SU-DHL-6 (cell line): Measurements from ENCODE around the gene SRSF7.

Source experiments
- H2AFZ ChIP-seq: fragments of 200-600 bp; sonication (generic); 2 replicates; pipeline ENCODE4 v1.6.1; 2014; ENCODE audit warnings: low read depth, mild to moderate bottlenecking, moderate library complexity, mixed read lengths, antibody characterized with exemption, low read length; ENCODE audit not compliant: severe bottlenecking
- H3F3A ChIP-seq: fragments of 200-600 bp; shearing (Covaris generic); 2 replicates; pipeline ENCODE4 v1.6.0; 2016; ENCODE audit warnings: antibody characterized with exemption, mild to moderate bottlenecking; ENCODE audit not compliant: insufficient read depth
- H3K27ac ChIP-seq: fragments of 200-600 bp; sonication (generic); 2 replicates; pipeline ENCODE4 v1.5.1; 2016; ENCODE audit warnings: low read depth, mild to moderate bottlenecking, low read length, moderate library complexity, mixed read lengths
- H3K27me3 ChIP-seq: fragments of 200-600 bp; sonication (generic), shearing (Covaris generic); 2 replicates; pipeline ENCODE4 v1.6.0; 2014; ENCODE audit warnings: mild to moderate bottlenecking, low read length
- H3K36me3 ChIP-seq: fragments of 200-600 bp; sonication (generic); 2 replicates; pipeline ENCODE4 v1.6.1; 2014; ENCODE audit warnings: mild to moderate bottlenecking, low read length, mixed read lengths
- H3K4me2 ChIP-seq: fragments of 300-600, 200-600 bp; shearing (Covaris generic), sonication (generic); 2 replicates; pipeline ENCODE4 v1.6.0; 2014; ENCODE audit warnings: low read length, low read depth, mild to moderate bottlenecking; ENCODE audit not compliant: poor library complexity, severe bottlenecking
- H3K4me3 ChIP-seq: fragments of 200-600 bp; sonication (generic); 2 replicates; pipeline ENCODE4 v1.5.1; 2014; ENCODE audit warnings: antibody characterized with exemption, low read length, mild to moderate bottlenecking, mixed read lengths; ENCODE audit not compliant: insufficient read depth, poor library complexity, severe bottlenecking
- H3K79me2 ChIP-seq: fragments of 200-600 bp; sonication (generic); 2 replicates; pipeline ENCODE4 v1.6.1; 2014; ENCODE audit warnings: mild to moderate bottlenecking, low read length, moderate library complexity; ENCODE audit not compliant: insufficient read depth
- H3K9ac ChIP-seq: fragments of 200-600 bp; sonication (generic); 2 replicates; pipeline ENCODE4 v1.7.0; 2014; ENCODE audit warnings: mild to moderate bottlenecking, low read length
- H3K9me2 ChIP-seq: fragments of 200-600 bp; sonication (generic); replicated peaks from 2 replicates; pipeline ENCODE4 v1.6.1; 2014; ENCODE audit warnings: low read length; ENCODE audit not compliant: insufficient read depth
- H3K9me3 ChIP-seq: fragments of 200-600 bp; sonication (generic); 2 replicates; pipeline ENCODE4 v1.6.1; 2014; ENCODE audit warnings: low read length, mixed read lengths; ENCODE audit not compliant: insufficient read depth
- H4K20me1 ChIP-seq: fragments of 200-600 bp; sonication (generic); 2 replicates; pipeline ENCODE4 v1.6.1; 2014; ENCODE audit warnings: low read depth, mild to moderate bottlenecking, antibody characterized with exemption, low read length, moderate library complexity, mixed read lengths
- CTCF ChIP-seq: fragments of 200-600 bp; sonication (generic); IDR thresholded peaks from one replicate; pipeline ENCODE4 v1.5.1; 2017; ENCODE audit warnings: antibody characterized with exemption, mild to moderate bottlenecking, low read length, moderate library complexity; ENCODE audit not compliant: insufficient read depth, poor library complexity, severe bottlenecking
- EZH2phosphoT487 ChIP-seq: fragments of 200-600 bp; sonication (generic), shearing (Covaris generic); conservative IDR thresholded peaks from 2 replicates; pipeline ENCODE4 v1.6.1; 2018; ENCODE audit warnings: mild to moderate bottlenecking, antibody characterized with exemption, low read length, moderate library complexity, mixed read lengths

The SRSF7 gene

GRCh38 chr2:38750011-38750890 lies 910 bp downstream of the SRSF7 start:
- peak overlapping the region; percentile 93 for H3K4me3 ChIP-seq
- peak overlapping the region; percentile 87 for H3K27ac ChIP-seq
- peaks cover 60% of the 10 kb centered on the region for H3K79me2 ChIP-seq
- no peak overlapping the region for H2AFZ ChIP-seq
- H3K9me2 ChIP-seq = no peaks in the 10 kb centered on the region
- H3K4me2 ChIP-seq = peak overlapping the region; percentile 83
- H4K20me1 ChIP-seq = peaks cover 46% of the 10 kb centered on the region
- no peak for TF ChIP-seq EZH2phosphoT487
- TF ChIP-seq CTCF = no peak
- H3K36me3 ChIP-seq = peaks cover 49% of the 10 kb centered on the region
- peaks cover 52% of the 10 kb centered on the region for H3F3A ChIP-seq
- H3K9ac ChIP-seq = peak overlapping the region; percentile 97
- no peaks in the 10 kb centered on the region for H3K9me3 ChIP-seq
- no peaks in the 10 kb centered on the region for H3K27me3 ChIP-seq

- Histone ChIP-seq H2AFZ (no peak overlapping the region), H3K9me2 (no peaks in the 10 kb centered on the region), H3K9me3 (no peaks in the 10 kb centered on the region), H3F3A (peaks cover 63% of the 10 kb centered on the region), H3K36me3 (peaks cover 60% of the 10 kb centered on the region), H3K27me3 (no peaks in the 10 kb centered on the region), H3K27ac (no peak overlapping the region), H3K9ac (peak overlapping the region; percentile 97), H4K20me1 (peaks cover 55% of the 10 kb centered on the region), H3K4me3 (peak overlapping the region; percentile 93), H3K79me2 (peaks cover 69% of the 10 kb centered on the region), H3K4me2 (peak overlapping the region; percentile 83)
- TF ChIP-seq EZH2phosphoT487 = no peak
- no peak for TF ChIP-seq CTCF
Measured at GRCh38 chr2:38748943-38749804, 2.0 kb downstream of the SRSF7 start.

- no peaks in the 10 kb centered on the region for H3K9me2 ChIP-seq
- H3K4me2 ChIP-seq = peak overlapping the region; percentile 83
- H3K9ac ChIP-seq = no peak overlapping the region
- H2AFZ ChIP-seq = no peak overlapping the region
- no peak overlapping the region for H3K4me3 ChIP-seq
- no peaks in the 10 kb centered on the region for H3K9me3 ChIP-seq
- no peak for TF ChIP-seq CTCF
- peaks cover 71% of the 10 kb centered on the region for H3F3A ChIP-seq
- H3K27ac ChIP-seq = no peak overlapping the region
- H3K36me3 ChIP-seq = peaks cover 68% of the 10 kb centered on the region
- H4K20me1 ChIP-seq = peaks cover 63% of the 10 kb centered on the region
- peaks cover 77% of the 10 kb centered on the region for H3K79me2 ChIP-seq
- H3K27me3 ChIP-seq = no peaks in the 10 kb centered on the region
Measured at GRCh38 chr2:38748391-38748790, 2.8 kb downstream of the SRSF7 start.
